ENCODE results near the gene CAMK1D.

DNA sequence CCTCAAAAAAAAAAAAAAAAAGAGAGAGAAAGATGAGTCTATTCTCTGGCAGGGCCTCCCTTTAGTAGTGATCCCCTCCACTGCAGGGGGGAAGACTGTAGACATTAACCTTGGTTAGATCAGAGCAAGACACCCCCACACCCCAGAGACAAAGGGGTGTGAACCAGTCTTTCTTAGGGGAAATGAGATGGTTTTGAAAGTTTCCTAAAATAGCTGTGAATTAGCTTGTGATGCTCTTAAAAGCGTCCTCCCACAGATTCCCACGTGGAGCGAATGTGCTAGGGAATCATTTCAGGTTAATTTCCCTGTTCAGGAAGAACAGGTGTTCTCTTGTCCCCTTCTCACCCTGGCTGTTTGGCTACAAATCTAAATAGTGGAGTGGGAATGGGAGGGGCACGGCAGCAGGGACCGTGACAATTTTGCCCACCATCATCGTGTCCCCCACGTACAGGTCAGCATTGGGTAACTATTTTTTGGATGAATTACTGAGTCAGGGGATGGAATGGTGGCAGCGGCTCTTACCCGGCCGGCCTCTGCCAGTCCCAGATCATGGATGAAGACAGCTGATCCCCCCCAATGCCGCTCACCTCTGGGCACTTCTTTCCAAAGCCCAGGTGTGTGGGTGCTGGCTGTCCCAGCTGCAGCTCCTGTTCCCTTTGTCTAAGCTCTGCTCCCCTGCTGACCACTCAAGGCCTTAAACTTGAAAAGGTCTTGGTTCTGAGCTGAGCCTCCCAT, 499.3 kb downstream of the CAMK1D start:
- TF ChIP-seq, protein P1, sequence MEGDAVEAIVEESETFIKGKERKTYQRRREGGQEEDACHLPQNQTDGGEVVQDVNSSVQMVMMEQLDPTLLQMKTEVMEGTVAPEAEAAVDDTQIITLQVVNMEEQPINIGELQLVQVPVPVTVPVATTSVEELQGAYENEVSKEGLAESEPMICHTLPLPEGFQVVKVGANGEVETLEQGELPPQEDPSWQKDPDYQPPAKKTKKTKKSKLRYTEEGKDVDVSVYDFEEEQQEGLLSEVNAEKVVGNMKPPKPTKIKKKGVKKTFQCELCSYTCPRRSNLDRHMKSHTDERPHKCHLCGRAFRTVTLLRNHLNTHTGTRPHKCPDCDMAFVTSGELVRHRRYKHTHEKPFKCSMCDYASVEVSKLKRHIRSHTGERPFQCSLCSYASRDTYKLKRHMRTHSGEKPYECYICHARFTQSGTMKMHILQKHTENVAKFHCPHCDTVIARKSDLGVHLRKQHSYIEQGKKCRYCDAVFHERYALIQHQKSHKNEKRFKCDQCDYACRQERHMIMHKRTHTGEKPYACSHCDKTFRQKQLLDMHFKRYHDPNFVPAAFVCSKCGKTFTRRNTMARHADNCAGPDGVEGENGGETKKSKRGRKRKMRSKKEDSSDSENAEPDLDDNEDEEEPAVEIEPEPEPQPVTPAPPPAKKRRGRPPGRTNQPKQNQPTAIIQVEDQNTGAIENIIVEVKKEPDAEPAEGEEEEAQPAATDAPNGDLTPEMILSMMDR (IDR thresholded peaks at IDR 0.05; ENCODE audit: low read depth, low read length, poor library complexity, severe bottlenecking): no peak
- TF ChIP-seq EZH2phosphoT487 (IDR thresholded peaks at IDR 0.05; ENCODE audit: borderline replicate concordance, low read length): no peak

All from DOHH2 (cell line).